Ascending aorta (tissue), 2 donors: ENCODE results near the gene UHMK1. TPM values are rescaled to one million over a fixed set of nuclear protein-coding genes. Genes with fewer than 3 reads are reported as not detected.

Experiments
- DNase-seq, 2 donors: peaks; one replicate each; pipeline ENCODE4 v3.0.0-alpha.2; 2019; ENCODE audit warnings: low spot score in 2 of 2
- H3K27ac ChIP-seq, 2 donors: fragments of 200-600 bp; sonication (generic); one replicate each; pipeline ENCODE4 v1.5.1; 2016 to 2017; ENCODE audit warnings: mild to moderate bottlenecking in 1 of 2
- H3K27me3 ChIP-seq: fragments of 200-600 bp; sonication (generic); one replicate; pipeline ENCODE4 v1.5.1; 2017
- H3K36me3 ChIP-seq, 2 donors: fragments of 200-600 bp; sonication (generic); one replicate each; pipeline ENCODE4 v1.5.1; 2016
- H3K4me1 ChIP-seq, 2 donors: fragments of 200-600 bp; sonication (generic); one replicate each; pipeline ENCODE4 v1.5.1; 2016 to 2017; ENCODE audit warnings: mild to moderate bottlenecking in 1 of 2
- H3K4me3 ChIP-seq, 2 donors: fragments of 200-600 bp; sonication (generic); one replicate each; pipeline ENCODE4 v1.5.1; 2016 to 2017; ENCODE audit warnings: mild to moderate bottlenecking in 1 of 2
- H3K9me3 ChIP-seq, 2 donors: fragments of 200-600 bp; sonication (generic); one replicate each; pipeline ENCODE4 v1.5.1; 2016
- intact Hi-C: fragments of 100-400 bp; cut with DNase I; formaldehyde crosslinking; loops from one replicate; pipeline ENCODE4 v1.15.1; 2023
- total RNA-seq: library from RNA; depleted of rRNA; stranded (reverse); fragments of >200 nt; gene quantifications from one replicate; pipeline ENCODE4 v1.1.0, GENCODE V29; 2016
- TF ChIP-seq, protein P1 (sequence below), 3 experiments: fragments of 200-600 bp in 2 of 3; fragments of 450-650 bp in 1 of 3; sonication (generic) in 2 of 3; IDR thresholded peaks; one replicate each; pipeline ENCODE4 v1.5.1; 2016 to 2019; ENCODE audit warnings: antibody characterized with exemption in 3 of 3, mild to moderate bottlenecking in 1 of 3, moderate library complexity in 1 of 3

Gene UHMK1
- total RNA-seq, 1 donor from 2014 or later: 13.6 TPM

DNA sequence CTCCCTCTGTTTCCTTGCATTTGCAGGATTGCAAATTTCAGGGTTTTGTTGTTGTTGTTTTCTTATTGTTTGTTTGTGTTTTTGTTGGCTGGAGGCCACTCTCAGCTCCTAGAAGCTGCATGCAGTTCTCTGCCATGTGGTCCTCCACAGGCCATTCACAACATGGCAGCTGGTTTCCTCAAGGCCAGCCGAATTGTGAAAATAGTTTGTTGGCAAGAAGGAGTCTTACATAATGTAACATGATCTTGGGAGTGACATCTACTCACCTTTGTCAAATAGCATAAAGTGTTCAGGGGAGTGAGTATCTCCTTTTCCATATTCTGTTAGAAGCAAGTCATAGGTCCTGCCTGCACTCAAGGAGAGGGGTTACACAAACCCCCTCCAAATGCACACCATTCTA is 53.3 kb downstream of the UHMK1 start:
- H3K36me3 ChIP-seq: no peaks in the 10 kb centered on the region
- H3K27me3 ChIP-seq: no peaks in the 10 kb centered on the region
- H3K27ac ChIP-seq: no peak overlapping the region
- no peaks in the 10 kb centered on the region for H3K9me3 ChIP-seq
- DNase-seq: no peak
- H3K4me1 ChIP-seq: peaks cover 0 to 7% of the 10 kb centered on the region in 2 donors
- TF ChIP-seq, protein P1, sequence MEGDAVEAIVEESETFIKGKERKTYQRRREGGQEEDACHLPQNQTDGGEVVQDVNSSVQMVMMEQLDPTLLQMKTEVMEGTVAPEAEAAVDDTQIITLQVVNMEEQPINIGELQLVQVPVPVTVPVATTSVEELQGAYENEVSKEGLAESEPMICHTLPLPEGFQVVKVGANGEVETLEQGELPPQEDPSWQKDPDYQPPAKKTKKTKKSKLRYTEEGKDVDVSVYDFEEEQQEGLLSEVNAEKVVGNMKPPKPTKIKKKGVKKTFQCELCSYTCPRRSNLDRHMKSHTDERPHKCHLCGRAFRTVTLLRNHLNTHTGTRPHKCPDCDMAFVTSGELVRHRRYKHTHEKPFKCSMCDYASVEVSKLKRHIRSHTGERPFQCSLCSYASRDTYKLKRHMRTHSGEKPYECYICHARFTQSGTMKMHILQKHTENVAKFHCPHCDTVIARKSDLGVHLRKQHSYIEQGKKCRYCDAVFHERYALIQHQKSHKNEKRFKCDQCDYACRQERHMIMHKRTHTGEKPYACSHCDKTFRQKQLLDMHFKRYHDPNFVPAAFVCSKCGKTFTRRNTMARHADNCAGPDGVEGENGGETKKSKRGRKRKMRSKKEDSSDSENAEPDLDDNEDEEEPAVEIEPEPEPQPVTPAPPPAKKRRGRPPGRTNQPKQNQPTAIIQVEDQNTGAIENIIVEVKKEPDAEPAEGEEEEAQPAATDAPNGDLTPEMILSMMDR (IDR thresholded peaks at IDR 0.05): no peak
- intact Hi-C loops: no loop called here
- H3K4me3 ChIP-seq: no peak overlapping the region

DNA sequence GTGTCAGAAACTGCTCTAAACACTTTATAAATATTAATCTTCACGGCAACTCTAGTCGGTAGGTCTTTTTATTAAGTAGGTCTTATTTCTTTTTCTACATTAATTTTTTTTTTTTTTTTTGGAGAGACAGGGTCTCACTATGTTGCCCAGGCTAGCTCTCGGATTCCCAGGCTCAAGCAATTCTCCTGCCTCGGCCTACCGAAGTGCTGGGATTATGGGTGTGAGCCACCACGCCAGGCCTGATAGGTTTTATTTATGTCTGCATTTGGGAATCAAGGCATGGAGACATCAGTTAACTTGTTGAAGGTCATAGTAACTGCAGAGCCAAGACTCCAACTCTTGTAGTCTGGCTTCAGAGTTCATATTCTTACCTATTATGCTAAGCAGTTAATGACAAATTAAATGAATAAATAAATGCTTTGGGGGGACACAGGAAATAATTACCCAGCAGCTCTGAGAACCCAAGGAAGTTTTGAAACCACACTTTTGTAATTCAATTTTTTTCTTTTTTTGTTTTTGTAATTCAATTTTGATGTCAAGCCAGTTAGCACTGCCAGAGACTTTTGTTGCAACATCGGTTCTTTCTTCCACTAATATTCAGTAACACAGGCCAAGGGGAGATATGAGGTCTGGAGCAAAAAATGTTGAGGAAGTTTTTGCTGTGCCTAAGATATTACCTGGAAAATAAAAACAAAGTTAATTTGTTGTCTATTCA is 54.5 kb downstream of the UHMK1 start:
- H3K4me1 ChIP-seq: peaks cover 0 to 7% of the 10 kb centered on the region in 2 donors
- H3K27ac ChIP-seq: peak overlapping the region; percentile 51 to 72
- DNase-seq: no peak
- no peak overlapping the region for H3K4me3 ChIP-seq
- no peaks in the 10 kb centered on the region for H3K36me3 ChIP-seq
- no peaks in the 10 kb centered on the region for H3K27me3 ChIP-seq
- TF ChIP-seq, protein P1 (IDR thresholded peaks at IDR 0.05): no peak
- no peaks in the 10 kb centered on the region for H3K9me3 ChIP-seq
- intact Hi-C loops: no loop called here

DNA sequence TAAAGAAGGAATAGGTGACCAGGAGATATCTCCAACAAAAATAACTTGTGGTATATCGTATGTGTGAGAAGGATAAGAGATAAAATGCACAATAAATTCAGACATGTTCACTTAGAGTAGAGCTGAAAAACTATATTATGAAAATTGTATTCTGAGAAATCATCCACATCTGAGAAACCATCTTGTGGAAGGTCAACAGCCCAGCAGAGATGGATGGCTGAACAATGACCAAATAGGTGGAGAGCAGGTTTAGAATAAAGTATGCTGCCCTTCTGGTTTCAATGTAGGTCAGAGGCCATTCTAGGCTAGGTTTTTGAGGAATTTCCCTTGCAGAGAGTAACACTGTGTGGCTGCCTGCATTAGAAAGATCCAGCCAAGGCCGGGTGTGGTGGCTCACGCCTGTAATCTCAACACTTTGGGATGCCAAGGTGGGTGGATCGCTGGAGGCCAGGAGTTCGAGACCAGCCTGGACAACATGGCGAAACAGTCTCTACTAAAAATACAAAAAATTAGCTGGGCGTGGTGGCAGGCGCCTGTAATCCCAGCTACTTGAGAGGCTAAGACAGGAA is 55.1 kb downstream of the UHMK1 start:
- intact Hi-C loops: no loop called here
- TF ChIP-seq, protein P1 (IDR thresholded peaks at IDR 0.05): no peak
- no peak overlapping the region for H3K4me3 ChIP-seq
- H3K9me3 ChIP-seq: no peaks in the 10 kb centered on the region
- no peak for DNase-seq
- H3K36me3 ChIP-seq: no peaks in the 10 kb centered on the region
- H3K4me1 ChIP-seq: peaks cover 0 to 7% of the 10 kb centered on the region in 2 donors
- no peaks in the 10 kb centered on the region for H3K27me3 ChIP-seq
- peak overlapping the region; percentile 51 to 72 for H3K27ac ChIP-seq

DNA sequence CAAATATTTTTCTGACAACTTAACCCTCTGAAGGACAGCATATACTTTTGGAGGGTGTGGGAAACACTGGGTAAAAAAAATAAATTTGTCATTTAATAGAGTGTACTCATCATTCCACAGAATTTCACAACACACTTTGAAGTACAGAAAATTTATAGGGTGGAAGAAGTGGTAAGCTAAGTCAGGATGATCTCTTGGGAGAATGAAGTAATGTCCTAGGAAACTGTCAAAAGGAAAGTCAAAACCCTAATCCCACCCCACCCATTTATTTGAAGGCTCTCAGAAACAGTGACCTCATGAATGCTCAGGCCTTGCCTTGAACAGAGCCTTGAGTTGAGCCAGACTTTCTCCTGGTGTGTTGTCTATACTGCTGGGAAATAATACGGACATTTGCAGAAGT is 56.6 kb downstream of the UHMK1 start:
- no peaks in the 10 kb centered on the region for H3K9me3 ChIP-seq
- no peak overlapping the region for H3K4me3 ChIP-seq
- peaks cover 0 to 7% of the 10 kb centered on the region in 2 donors for H3K4me1 ChIP-seq
- intact Hi-C loops: no loop called here
- no peak for DNase-seq
- TF ChIP-seq, protein P1 (IDR thresholded peaks at IDR 0.05): no peak
- H3K36me3 ChIP-seq: no peaks in the 10 kb centered on the region
- peak overlapping the region in 1 of 2 donors; percentile 59 for H3K27ac ChIP-seq
- H3K27me3 ChIP-seq: no peaks in the 10 kb centered on the region

DNA sequence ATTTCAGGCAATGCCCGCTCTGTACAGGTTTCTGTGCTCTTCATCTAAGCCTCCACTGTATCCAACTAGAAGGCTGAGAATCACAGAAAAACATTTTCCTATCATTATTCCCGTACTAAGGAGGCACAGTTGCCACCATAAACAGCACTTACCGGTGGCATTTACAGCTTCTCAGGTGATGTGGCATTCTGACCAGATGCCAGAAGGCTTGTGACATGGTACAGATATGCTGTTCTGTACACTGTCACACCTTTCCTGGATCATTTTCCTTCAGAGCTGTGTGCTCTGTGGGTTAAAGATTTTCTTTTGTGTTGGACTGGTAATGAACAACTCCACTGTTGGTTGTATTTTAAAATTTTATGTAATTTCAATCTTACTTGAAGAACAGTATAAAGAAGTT is 59.9 kb downstream of the UHMK1 start:
- Histone ChIP-seq H3K4me3 (no peak overlapping the region), H3K9me3 (no peaks in the 10 kb centered on the region), H3K27ac (no peak overlapping the region), H3K4me1 (peaks cover 3 to 10% of the 10 kb centered on the region in 2 donors), H3K36me3 (no peaks in the 10 kb centered on the region), H3K27me3 (no peaks in the 10 kb centered on the region)
- TF ChIP-seq, protein P1 (IDR thresholded peaks at IDR 0.05): no peak
- intact Hi-C loops: no loop called here
- DNase-seq: no peak
